Inferior parietal cortex (tissue), 1 donor: ENCODE data around the gene AKAP10.
"Not testable (repeated sequence)": the region's sequence is repeated elsewhere in the genome, so short reads cannot be mapped to it uniquely, and the experiment has no call there.

Experiments
- DNase-seq: peaks from one replicate; pipeline ENCODE4 v3.0.0-alpha.2; 2016; ENCODE audit errors: extremely low spot score

Gene AKAP10

GRCh38 chr17:19978805-19979211, 1.2 kb upstream of the AKAP10 start:
- DNase-seq, result no peak

GRCh38 chr17:19978209-19978802, 678 bp upstream of the AKAP10 start:
- peak; percentile 56 for DNase-seq

GRCh38 chr17:19975601-19976000, 2.0 kb downstream of the AKAP10 start:
- no peak for DNase-seq

GRCh38 chr17:19973156-19973555, 4.5 kb downstream of the AKAP10 start:
- DNase-seq, result no peak

GRCh38 chr17:19962954-19963353, 14.7 kb downstream of the AKAP10 start:
- not testable (repeated sequence) for DNase-seq

GRCh38 chr17:19958023-19958422, 19.6 kb downstream of the AKAP10 start:
- DNase-seq, result no peak

- DNase-seq, result no peak
Observed at GRCh38 chr17:19955099-19955498, 22.5 kb downstream of the AKAP10 start.

DNA sequence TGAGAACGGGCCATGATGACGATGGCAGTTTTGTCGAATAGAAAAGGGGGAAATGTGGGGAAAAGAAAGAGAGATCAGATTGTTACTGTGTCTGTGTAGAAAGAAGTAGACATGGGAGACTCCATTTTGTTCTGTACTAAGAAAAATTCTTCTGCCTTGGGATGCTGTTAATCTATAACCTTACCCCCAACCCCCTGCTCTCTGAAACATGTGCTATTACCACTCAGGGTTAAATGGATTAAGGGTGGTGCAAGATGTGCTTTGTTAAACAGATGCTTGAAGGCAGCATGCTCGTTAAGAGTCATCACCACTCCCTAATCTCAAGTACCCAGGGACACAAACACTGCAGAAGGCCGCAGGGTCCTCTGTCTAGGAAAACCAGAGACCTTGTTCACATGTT, 26.2 kb downstream of the AKAP10 start:
- DNase-seq, result not testable (repeated sequence)

- not testable (repeated sequence) for DNase-seq
Observed at GRCh38 chr17:19950624-19951195, 26.9 kb downstream of the AKAP10 start.

DNA sequence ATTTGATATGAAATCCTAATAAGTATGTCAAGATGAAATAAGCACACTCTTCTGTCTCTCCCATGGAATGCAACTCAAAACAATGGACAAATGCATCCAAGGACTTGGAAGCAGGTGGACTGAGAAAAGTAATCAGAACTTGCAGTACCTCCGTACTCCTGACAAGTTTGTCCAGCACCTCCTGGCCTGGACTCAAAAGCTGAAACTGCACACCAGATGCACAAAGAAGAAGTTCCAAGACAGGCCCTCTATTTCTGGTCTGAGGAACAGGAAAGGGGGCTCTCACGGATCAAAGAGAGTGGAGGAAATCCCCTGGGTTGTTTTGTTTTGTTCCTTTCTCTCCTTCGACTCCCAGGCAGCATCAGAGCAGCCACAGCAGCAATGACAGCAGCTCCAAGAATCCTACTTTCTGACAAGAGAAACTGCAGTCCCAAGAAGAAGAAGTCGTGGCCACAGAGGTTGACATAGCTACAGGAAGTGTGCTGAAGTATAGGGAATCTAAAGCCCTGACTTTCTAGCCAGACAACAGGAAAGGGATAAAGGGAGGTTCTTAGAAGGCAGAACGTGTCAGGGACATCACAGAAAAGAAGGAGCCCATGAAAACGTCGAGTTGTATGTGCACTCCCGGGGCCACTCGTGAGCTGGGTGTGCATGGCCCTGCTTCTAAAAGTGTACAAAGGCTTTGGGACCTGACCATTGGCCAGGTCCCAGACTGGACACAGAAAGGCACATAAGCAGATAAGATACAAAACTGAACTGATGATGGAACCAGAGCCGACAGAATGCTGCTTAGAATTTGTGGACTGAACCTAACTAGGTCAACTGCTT, 29.3 kb downstream of the AKAP10 start:
- no peak for DNase-seq

DNA sequence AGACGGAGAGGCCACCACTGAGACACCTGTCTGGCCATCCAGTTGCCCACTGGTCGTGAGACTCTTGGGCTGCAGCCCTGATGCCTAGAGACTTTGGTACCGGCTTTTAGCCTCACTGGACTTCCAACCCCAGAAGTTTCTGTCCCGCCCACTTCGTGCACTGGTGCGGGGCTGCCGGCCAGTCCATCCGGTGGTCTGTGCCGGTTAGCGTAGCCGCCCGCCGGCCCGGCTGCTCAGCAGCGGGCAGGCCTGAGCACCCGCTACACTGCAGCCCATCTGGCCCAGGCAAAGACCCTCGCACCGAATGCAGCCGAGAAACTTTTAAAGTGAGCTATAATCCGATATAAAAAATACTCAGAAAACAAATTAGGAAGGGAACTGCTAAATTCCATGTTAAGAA, 30.7 kb downstream of the AKAP10 start:
- no peak for DNase-seq

DNA sequence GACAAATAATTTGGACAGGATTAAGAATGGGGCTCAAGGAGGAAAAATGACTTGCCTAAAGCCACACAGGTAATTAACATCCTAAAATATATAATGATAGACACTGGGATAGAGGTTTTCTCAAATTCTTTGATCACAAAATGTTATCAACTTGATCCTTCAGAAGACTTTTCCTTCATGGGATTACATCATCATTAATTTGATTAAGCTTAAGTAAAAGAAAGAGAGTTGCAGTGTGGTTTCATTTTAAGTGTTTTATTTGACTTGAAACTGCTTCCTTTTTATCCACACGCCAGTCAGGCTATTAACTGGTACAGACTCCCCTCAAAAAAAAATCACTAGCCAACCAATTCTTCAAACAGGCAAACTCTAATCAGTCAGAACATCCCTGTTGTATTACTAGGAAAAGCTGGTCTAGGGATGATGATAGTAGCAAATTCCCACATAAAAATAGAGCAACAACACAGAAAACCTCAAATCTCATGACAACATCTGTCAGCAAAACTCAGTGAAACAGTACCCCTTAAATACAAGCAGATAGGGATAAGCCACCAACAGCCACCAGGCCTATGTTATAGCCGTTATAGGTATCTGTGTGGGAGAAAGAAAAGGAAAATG, 32.5 kb downstream of the AKAP10 start:
- no peak for DNase-seq

GRCh38 chr17:19943599-19943998, 34.0 kb downstream of the AKAP10 start:
- DNase-seq, result no peak

- no peak for DNase-seq
Observed at GRCh38 chr17:19943026-19943425, 34.6 kb downstream of the AKAP10 start.

GRCh38 chr17:19940722-19941464, 36.7 kb downstream of the AKAP10 start:
- no peak for DNase-seq

- no peak for DNase-seq
Observed at GRCh38 chr17:19939993-19940721, 37.5 kb downstream of the AKAP10 start.

- DNase-seq, result no peak
Observed at GRCh38 chr17:19938736-19939135, 38.9 kb downstream of the AKAP10 start.

DNA sequence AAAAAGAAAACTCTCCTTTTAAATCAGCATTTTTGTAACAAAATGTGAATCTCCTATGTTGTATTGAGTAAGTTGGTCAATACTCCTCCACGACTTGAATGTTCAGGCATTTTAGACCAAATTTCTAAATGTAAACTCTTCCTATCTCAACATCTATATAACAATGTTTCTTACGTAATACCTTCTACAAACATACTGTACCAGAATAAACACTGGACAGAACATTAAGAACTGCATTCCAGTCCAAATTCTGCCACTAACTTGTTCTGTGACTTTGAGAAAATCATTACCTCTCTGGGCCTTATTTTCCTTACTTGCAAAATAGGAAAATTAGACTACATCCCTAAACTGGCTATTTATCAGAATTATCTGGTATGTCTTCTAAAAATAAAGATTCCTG, 40.1 kb downstream of the AKAP10 start:
- no peak for DNase-seq

DNA sequence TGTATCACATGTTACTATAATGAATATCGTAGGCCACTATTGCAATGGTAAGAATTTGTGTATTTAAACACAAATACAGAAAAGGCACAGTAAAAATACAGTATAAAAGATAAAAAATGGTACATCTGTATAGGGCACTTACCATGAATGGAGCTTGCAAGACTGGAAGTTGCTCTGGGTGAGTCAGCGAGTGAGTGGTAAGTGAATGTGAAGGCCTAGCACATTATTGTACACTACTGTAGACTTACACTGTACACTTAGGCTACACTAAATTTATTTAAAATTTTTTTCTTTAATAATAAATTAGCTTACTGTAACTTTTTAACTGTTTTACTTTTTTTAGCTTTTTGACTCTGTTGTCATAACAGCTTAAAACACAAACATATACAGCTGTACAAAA, 42.5 kb downstream of the AKAP10 start:
- DNase-seq, result no peak

DNA sequence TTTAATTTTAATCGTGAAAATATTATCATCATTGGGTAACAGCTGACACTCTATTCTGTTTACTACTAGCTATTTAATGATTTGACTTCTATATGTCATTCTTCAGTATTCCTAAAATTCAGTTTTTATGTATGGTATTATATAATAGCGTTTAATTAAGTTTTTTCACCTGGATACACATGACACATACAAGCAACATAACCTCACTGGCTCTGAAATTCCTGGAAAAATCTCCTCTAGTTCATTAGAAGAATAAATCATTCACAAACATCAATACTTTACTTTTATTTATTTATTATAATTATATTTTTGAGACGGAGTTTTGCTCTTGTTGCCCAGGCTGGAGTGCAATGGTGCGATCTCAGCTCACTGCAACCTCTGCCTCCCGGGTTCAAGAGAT, 44.0 kb downstream of the AKAP10 start:
- no peak for DNase-seq

DNA sequence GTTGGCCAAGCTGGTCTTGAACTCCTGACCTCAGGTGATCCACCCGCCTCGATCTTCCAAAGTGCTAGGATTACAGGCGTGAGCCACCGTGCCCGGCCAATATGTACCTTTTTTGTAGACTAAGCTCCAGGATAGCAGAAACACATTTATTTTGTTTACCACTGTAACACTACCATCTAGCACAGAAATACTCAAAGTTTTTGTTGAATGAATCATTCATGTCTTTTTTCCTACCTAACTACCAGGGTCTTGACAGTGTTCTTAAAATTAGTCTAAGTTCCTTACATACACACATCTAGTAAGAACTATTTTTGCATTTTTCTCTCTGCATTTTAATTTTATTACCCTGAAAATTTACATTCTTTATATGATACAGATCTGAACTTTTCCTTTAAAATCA, 44.4 kb downstream of the AKAP10 start:
- DNase-seq, result no peak
